NB4 (cell line): ENCODE measurements around the gene RTKN2.

ENCODE experiments used
- DNase-seq: peaks from one replicate; pipeline ENCODE4 v3.0.0; 2010; ENCODE audit warnings: low read depth
- H3K4me3 ChIP-seq: one replicate; pipeline ENCODE4 v1.5.1; 2011; ENCODE audit warnings: mild to moderate bottlenecking, low read depth, low read length, moderate library complexity
- MYC ChIP-seq: IDR thresholded peaks from 2 replicates; pipeline ENCODE4 v1.6.1; 2011; ENCODE audit warnings: low read depth, low read length
- POLR2A ChIP-seq: IDR thresholded peaks from 2 replicates; pipeline ENCODE4 v1.6.1; 2011; ENCODE audit warnings: mild to moderate bottlenecking; ENCODE audit not compliant: insufficient read length; ENCODE audit errors: extremely low read depth
- TF ChIP-seq, protein P1 (sequence below): IDR thresholded peaks from 2 replicates; pipeline ENCODE4 v1.6.1; 2011; ENCODE audit warnings: low read depth, low read length
- TF ChIP-seq, protein P2 (sequence below): IDR thresholded peaks from one replicate; pipeline ENCODE4 v1.5.1; 2012; ENCODE audit warnings: low read depth, low read length

The RTKN2 gene

DNA sequence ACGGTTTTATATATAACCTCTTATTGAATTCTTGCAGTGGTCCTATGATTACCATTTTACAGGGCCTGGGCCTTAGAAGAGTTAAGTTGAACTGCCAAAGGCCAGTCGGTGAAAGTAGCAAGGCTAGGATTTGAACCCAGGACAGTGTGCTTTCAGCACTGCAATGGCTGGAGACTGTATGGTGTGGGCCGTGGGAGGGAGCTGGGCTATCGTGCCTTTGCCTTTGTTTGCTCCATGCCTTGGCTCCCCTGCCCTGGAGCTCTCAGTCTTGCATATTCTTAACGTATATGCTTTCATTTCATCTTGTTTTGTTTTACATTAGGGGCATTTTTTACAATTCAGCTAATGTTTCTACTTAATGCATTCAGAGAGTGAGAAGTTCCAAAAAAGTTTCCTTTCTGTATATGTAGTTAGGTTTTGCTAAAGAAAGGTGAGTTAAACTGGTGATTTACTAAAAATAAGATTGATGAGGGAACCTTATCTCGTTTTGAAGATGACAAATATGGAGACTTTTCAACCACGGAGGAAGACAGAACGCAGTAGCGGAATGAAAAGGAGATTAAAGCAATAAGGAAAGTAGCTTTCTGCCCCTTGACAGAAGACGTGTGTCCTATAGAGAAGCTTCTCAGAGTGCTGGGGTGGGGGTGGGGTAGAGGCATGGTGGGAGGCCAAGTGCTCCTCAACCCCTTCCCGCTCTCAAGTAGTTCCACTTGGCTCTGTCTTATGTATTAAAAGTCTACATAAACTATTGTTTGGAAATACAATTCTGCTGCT, 82.5 kb downstream of the RTKN2 start:
- TF ChIP-seq MYC (no peak), POLR2A (no peak)
- TF ChIP-seq, protein P1, sequence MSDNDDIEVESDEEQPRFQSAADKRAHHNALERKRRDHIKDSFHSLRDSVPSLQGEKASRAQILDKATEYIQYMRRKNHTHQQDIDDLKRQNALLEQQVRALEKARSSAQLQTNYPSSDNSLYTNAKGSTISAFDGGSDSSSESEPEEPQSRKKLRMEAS, result no peak
- TF ChIP-seq, protein P2, sequence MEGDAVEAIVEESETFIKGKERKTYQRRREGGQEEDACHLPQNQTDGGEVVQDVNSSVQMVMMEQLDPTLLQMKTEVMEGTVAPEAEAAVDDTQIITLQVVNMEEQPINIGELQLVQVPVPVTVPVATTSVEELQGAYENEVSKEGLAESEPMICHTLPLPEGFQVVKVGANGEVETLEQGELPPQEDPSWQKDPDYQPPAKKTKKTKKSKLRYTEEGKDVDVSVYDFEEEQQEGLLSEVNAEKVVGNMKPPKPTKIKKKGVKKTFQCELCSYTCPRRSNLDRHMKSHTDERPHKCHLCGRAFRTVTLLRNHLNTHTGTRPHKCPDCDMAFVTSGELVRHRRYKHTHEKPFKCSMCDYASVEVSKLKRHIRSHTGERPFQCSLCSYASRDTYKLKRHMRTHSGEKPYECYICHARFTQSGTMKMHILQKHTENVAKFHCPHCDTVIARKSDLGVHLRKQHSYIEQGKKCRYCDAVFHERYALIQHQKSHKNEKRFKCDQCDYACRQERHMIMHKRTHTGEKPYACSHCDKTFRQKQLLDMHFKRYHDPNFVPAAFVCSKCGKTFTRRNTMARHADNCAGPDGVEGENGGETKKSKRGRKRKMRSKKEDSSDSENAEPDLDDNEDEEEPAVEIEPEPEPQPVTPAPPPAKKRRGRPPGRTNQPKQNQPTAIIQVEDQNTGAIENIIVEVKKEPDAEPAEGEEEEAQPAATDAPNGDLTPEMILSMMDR, result no peak
- DNase-seq, result no peak
- H3K4me3 ChIP-seq, result no peak overlapping the region

DNA sequence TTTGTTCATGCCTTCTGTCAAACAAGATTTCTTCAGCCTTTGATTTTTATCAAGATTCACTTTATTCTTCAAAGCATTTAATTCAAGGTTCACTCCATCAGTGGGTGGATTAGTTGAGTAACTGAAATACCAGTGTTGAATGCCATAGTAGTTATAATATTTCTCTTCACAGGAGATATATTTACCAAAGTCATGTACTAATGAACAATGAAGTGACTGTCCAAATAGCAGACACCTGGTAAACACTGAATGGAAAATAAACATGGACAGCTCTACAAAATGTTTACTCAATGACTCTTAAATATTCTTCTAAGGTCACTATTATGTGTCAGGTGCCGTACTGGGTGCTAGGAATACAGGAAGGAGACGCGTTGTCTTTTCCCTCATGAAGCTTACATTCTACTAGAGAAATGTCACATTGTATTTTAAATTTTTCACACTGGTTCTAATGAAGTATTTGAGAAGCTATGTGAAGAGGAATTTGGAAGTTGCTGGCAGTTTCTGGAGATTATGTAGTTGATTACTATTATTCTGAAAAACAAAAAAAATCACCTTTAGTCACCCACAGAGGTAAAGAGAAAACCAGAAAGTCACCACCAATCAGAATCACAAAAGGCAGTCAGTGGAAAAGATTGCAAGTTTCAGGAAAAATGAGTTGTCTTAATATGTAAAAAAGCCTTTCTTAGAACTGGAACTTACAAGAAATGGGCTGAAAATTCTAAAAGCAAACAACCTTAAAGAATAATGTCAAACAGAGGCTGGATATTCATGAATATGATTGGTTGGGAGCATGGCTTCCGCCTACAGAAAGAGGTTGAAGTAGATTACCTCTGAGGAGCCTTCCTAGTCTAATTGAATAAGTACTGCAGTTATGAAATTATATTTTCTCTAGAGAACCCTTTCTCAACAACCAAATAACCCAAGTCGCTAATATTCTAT, 84.5 kb downstream of the RTKN2 start:
- TF ChIP-seq, protein P2, result no peak
- TF ChIP-seq MYC, result no peak
- H3K4me3 ChIP-seq, result no peak overlapping the region
- DNase-seq, result no peak

DNA sequence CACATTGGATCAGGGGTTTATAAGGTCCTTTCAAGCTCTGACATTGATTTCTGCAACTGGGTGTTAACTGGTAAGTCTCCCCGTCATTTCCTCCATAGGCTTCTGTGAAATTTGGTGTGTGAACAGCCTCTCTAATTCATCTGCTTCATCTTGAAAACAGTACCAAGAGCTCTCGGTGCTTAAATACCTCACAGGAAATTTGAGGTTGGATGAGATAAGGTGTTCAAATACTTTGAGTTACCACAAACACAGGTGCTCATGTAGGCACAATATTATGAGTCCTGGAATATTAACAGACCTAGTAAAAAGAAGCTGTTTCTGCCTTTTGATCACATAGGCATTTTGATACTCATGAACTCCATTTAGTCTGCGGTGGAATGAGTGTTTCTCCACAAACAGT, 85.2 kb downstream of the RTKN2 start:
- TF ChIP-seq POLR2A, result no peak
- H3K4me3 ChIP-seq, result no peak overlapping the region
- no peak for DNase-seq

DNA sequence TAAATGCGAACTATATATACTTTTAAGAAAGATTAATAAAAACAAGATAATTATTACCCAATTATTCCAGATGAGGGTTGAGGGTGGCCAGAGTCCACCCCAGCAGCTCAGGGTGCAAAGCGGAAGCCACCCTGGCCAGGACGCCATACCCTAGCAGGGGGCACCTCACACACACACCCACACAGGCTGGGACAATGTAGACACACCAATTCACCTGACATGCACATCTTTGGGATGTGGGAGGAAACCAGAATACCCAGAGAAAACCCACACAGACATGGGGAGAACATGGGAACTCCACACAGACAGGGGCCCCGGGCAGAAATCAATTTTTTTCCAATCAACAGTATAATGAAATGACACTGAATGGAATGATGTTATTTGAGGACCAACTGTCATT, 86.0 kb downstream of the RTKN2 start:
- TF ChIP-seq, protein P2, result no peak
- TF ChIP-seq MYC, result no peak
- TF ChIP-seq, protein P1, result no peak
- TF ChIP-seq POLR2A, result no peak
- H3K4me3 ChIP-seq, result no peak overlapping the region
- no peak for DNase-seq

DNA sequence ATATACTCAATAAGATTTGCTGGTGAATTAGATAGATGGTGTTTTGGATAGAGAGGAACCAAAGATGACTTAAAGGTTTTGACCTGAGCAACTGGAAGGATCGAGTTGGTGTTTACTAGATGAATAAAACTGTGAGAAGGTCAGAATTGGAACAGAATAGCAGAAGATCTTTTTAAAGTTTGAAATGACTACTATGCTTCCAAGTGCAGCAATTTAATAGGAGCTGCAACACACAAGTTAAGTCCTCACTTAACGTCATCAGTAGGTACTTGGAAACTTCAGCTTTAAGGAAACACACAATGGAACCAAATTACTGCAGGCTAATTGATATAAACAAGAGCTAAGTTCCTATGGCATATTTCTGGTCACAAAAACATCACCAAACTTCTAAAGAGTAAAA, 86.5 kb downstream of the RTKN2 start:
- TF ChIP-seq POLR2A, result no peak
- TF ChIP-seq, protein P2, result no peak
- TF ChIP-seq MYC, result no peak
- TF ChIP-seq, protein P1, result no peak
- no peak overlapping the region for H3K4me3 ChIP-seq
- no peak for DNase-seq

DNA sequence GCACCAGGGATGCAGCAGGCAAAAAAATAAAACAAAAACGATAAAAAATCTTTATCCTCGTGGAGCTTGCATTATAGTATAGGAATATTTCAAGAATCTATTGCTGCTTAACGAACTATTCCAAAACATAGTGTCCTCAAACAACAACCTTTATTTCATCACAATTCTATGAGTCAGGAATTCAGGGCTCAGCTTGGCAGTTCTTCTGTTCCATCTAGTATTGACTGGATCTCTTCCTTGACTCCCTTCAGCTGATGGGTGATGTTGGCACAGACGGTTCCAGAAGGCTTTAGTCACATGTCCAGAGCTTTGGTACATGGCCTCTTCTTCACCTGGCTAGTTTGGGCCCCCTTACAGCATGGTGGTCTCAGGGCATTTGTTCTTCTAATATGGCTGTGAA, 88.0 kb downstream of the RTKN2 start:
- no peak for DNase-seq
- TF ChIP-seq POLR2A (no peak), MYC (no peak)
- TF ChIP-seq, protein P1, result no peak
- TF ChIP-seq, protein P2, result no peak
- no peak overlapping the region for H3K4me3 ChIP-seq
